BJ (cell line): ENCODE results near the gene UGT1A8. TPM values are rescaled to one million over a fixed set of nuclear protein-coding genes. Genes with fewer than 3 reads are reported as not detected.
"Not testable (repeated sequence)": the region's sequence is repeated elsewhere in the genome, so short reads cannot be mapped to it uniquely, and the experiment has no call there.

ENCODE experiments used
- CTCF ChIA-PET: fragments of 350-600 bp; formaldehyde crosslinking; extraction: SDS; loops from one replicate; lab custom pipeline; 2021; ENCODE audit warnings: antibody characterized with exemption, inconsistent platforms; lab: Yijun Ruan, JAX
- POLR2A ChIA-PET: fragments of 300-600 bp; sonication (Branson Sonifier 250); formaldehyde crosslinking; extraction: SDS; loops from one replicate; lab custom pipeline; 2021; ENCODE audit warnings: antibody characterized with exemption; lab: Charles Lee
- DNase-seq: peaks from one replicate; pipeline ENCODE4 v3.0.0-alpha.2; 2011; ENCODE audit warnings: low read depth
- H3K27me3 ChIP-seq: 2 replicates; pipeline ENCODE4 v1.6.0; 2011; ENCODE audit warnings: low read length; ENCODE audit not compliant: control insufficient read depth, insufficient read depth
- H3K36me3 ChIP-seq: 2 replicates; pipeline ENCODE4 v1.5.1; 2011; ENCODE audit warnings: low read length; ENCODE audit not compliant: control insufficient read depth, insufficient read depth
- H3K4me3 ChIP-seq: 2 replicates; pipeline ENCODE4 v1.5.1; 2011; ENCODE audit warnings: low read depth, mild to moderate bottlenecking, control low read depth, low read length
- polyA plus RNA-seq: library from polyadenylated mRNA; depleted of rRNA; stranded (reverse); fragments of >200 nt; gene quantifications from 2 replicates; pipeline ENCODE4 v1.2.3, GENCODE V29; 2011
- TF ChIP-seq, protein P1 (sequence below): IDR thresholded peaks from 2 replicates; pipeline ENCODE4 v1.5.1; 2011; ENCODE audit warnings: low read depth, mild to moderate bottlenecking, control low read depth, inconsistent platforms, low read length, moderate library complexity; ENCODE audit not compliant: insufficient read depth

The UGT1A8 gene
- polyA plus RNA-seq, 1 experiment = not detected

- H3K36me3 ChIP-seq = no peaks in the 10 kb centered on the region
- CTCF ChIA-PET = no interaction called here
- POLR2A ChIA-PET = no interaction called here
- DNase-seq = no peak
- H3K4me3 ChIP-seq = no peak overlapping the region
- H3K27me3 ChIP-seq = no peaks in the 10 kb centered on the region
- TF ChIP-seq, protein P1, sequence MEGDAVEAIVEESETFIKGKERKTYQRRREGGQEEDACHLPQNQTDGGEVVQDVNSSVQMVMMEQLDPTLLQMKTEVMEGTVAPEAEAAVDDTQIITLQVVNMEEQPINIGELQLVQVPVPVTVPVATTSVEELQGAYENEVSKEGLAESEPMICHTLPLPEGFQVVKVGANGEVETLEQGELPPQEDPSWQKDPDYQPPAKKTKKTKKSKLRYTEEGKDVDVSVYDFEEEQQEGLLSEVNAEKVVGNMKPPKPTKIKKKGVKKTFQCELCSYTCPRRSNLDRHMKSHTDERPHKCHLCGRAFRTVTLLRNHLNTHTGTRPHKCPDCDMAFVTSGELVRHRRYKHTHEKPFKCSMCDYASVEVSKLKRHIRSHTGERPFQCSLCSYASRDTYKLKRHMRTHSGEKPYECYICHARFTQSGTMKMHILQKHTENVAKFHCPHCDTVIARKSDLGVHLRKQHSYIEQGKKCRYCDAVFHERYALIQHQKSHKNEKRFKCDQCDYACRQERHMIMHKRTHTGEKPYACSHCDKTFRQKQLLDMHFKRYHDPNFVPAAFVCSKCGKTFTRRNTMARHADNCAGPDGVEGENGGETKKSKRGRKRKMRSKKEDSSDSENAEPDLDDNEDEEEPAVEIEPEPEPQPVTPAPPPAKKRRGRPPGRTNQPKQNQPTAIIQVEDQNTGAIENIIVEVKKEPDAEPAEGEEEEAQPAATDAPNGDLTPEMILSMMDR = no peak
Observed at GRCh38 chr2:233611284-233611683, 6.1 kb upstream of the UGT1A8 start.

- ChIA-PET POLR2A (no interaction called here), CTCF (no interaction called here)
- H3K4me3 ChIP-seq = no peak overlapping the region
- DNase-seq = no peak
- H3K27me3 ChIP-seq = no peaks in the 10 kb centered on the region
- TF ChIP-seq, protein P1 = no peak
- no peaks in the 10 kb centered on the region for H3K36me3 ChIP-seq
Observed at GRCh38 chr2:233620204-233620603, 2.8 kb downstream of the UGT1A8 start.

DNA sequence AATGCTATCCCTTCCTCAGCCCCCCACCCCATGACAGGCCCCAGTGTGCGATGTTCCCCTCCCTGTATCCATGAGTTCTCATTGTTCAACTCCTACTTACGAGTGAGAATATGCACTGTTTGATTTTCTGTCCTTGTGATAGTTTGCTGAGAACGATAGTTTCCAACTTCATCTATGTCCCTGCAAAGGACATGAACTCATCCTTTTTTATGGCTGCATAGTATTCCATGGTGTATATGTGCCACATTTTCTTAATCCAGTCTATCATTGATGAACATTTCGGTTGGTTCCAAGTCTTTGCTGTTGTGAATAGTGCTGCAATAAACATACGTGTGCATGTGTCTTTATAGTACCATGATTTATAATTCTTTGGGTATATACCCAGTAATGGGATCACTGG, 4.4 kb downstream of the UGT1A8 start:
- CTCF ChIA-PET, H3K4me3 ChIP-seq, DNase-seq, H3K27me3 ChIP-seq, POLR2A ChIA-PET, H3K36me3 ChIP-seq: not testable (repeated sequence)

GRCh38 chr2:233627331-233628025, 10.0 kb downstream of the UGT1A8 start:
- Histone ChIP-seq H3K27me3 (no peaks in the 10 kb centered on the region), H3K36me3 (no peaks in the 10 kb centered on the region), H3K4me3 (no peak overlapping the region)
- no peak for DNase-seq
- TF ChIP-seq, protein P1 = no peak
- ChIA-PET CTCF (no interaction called here), POLR2A (interaction anchor here (0.5 to 0.6 kb wide), 3 partner anchors 62 to 246 kb away, joined by 3 to 12 read pairs (median 3); no protein-coding TSS in a partner anchor)

- POLR2A ChIA-PET, H3K4me3 ChIP-seq, CTCF ChIA-PET, DNase-seq, H3K27me3 ChIP-seq, H3K36me3 ChIP-seq: not testable (repeated sequence)
Observed at GRCh38 chr2:233636306-233636705, 18.9 kb downstream of the UGT1A8 start, which contains the start of gene UGT1A10. UGT1A10 (plus strand) TSS chr2:233636448; CDS start chr2:233636523, 75 bp downstream.

- POLR2A ChIA-PET = no interaction called here
Observed at GRCh38 chr2:233638836-233639235, 21.4 kb downstream of the UGT1A8 start.

More at GRCh38 chr2:233638836-233639235, 21.4 kb downstream of the UGT1A8 start:
- Histone ChIP-seq H3K36me3 (no peaks in the 10 kb centered on the region), H3K4me3 (no peak overlapping the region), H3K27me3 (no peaks in the 10 kb centered on the region)
- CTCF ChIA-PET = no interaction called here
- no peak for DNase-seq
- TF ChIP-seq, protein P1 = no peak
